CD4-positive, alpha-beta T cell treated with Interleukin-15 for 4 hours (primary cell): ENCODE measurements around the gene ATPAF2.

Source experiments
- DNase-seq: peaks from one replicate; pipeline ENCODE4 v3.0.0-alpha.2; 2020; ENCODE audit warnings: low spot score

The ATPAF2 gene

GRCh38 chr17:18038861-18039534, at the start of gene ATPAF2, which contains the start of gene GID4:
Gene ATPAF2, minus strand, starts transcription at chr17:18039168. Its CDS starts 155 bp downstream, at chr17:18039013.
Gene GID4, plus strand, starts transcription at chr17:18039408. Its CDS starts 57 bp downstream, at chr17:18039465.
- peak; percentile 100 for DNase-seq

GRCh38 chr17:18087610-18088491, 48.9 kb upstream of the ATPAF2 start, which contains the start of gene DRG2:
Gene DRG2, plus strand, starts transcription at chr17:18087948. Its CDS starts 76 bp downstream, at chr17:18088024.
- peak; percentile 90 for DNase-seq

- no peak for DNase-seq
Measured at GRCh38 chr17:18084256-18084655, 45.3 kb upstream of the ATPAF2 start.

- no peak for DNase-seq
Measured at GRCh38 chr17:18079543-18079942, 40.6 kb upstream of the ATPAF2 start.

GRCh38 chr17:18076936-18077335, 38.0 kb upstream of the ATPAF2 start:
- DNase-seq: no peak

- DNase-seq: no peak
Measured at GRCh38 chr17:18074566-18075272, 35.8 kb upstream of the ATPAF2 start.

GRCh38 chr17:18071751-18072150, 32.8 kb upstream of the ATPAF2 start:
- DNase-seq: no peak

- no peak for DNase-seq
Measured at GRCh38 chr17:18070861-18071340, 31.9 kb upstream of the ATPAF2 start.

GRCh38 chr17:18069101-18069500, 30.1 kb upstream of the ATPAF2 start:
- DNase-seq: no peak

GRCh38 chr17:18066866-18067265, 27.9 kb upstream of the ATPAF2 start:
- DNase-seq: no peak

GRCh38 chr17:18065546-18065945, 26.6 kb upstream of the ATPAF2 start:
- DNase-seq: no peak

- no peak for DNase-seq
Measured at GRCh38 chr17:18064053-18064452, 25.1 kb upstream of the ATPAF2 start.

- no peak for DNase-seq
Measured at GRCh38 chr17:18059283-18059682, 20.3 kb upstream of the ATPAF2 start.

GRCh38 chr17:18056214-18056613, 17.2 kb upstream of the ATPAF2 start:
- no peak for DNase-seq

- DNase-seq: no peak
Measured at GRCh38 chr17:18055597-18055996, 16.6 kb upstream of the ATPAF2 start.

- no peak for DNase-seq
Measured at GRCh38 chr17:18045691-18046350, 6.9 kb upstream of the ATPAF2 start.

- DNase-seq: no peak
Measured at GRCh38 chr17:18044609-18045008, 5.6 kb upstream of the ATPAF2 start.

GRCh38 chr17:18043491-18043890, 4.5 kb upstream of the ATPAF2 start:
- DNase-seq: no peak

GRCh38 chr17:18042983-18043382, 4.0 kb upstream of the ATPAF2 start:
- no peak for DNase-seq

- no peak for DNase-seq
Measured at GRCh38 chr17:18041776-18042175, 2.8 kb upstream of the ATPAF2 start.

- DNase-seq: no peak
Measured at GRCh38 chr17:18040261-18040858, 1.4 kb upstream of the ATPAF2 start.
